ENCODE results near the gene TTC7B. TPM values are rescaled to one million over a fixed set of nuclear protein-coding genes. Genes with fewer than 3 reads are reported as not detected.

Gene TTC7B
- total RNA-seq, 1 donor from 2014 or later, result 40.3 TPM

DNA sequence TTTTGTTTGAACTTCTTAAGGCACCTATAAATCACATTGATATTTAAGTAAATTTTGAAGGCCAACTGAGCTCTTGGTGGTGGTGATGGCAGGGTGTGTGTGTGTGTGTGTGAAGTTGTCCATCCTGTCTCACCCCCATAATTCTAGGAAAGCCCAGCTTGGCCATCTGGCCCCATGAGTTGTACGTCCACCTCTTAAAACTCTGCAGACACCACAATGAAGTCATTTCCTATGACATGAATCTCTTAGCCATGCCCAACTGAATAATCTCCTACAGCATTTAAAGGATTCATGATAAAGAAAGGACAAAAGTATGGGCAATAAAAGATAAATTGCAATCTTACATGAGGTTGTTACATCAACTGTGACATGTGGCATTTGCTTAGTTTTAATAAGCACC, 123.4 kb downstream of the TTC7B start:
- H3K4me3 Mint-ChIP-seq (ENCODE audit: unreplicated experiment), result no peak overlapping the region
- no peaks in the 10 kb centered on the region for H3K27me3 Mint-ChIP-seq (ENCODE audit: low read depth)
- H3K27ac Mint-ChIP-seq (ENCODE audit: unreplicated experiment), result no peak overlapping the region
- peaks cover 9% of the 10 kb centered on the region for H3K4me1 Mint-ChIP-seq (ENCODE audit: low read depth)
- no peak for DNase-seq (ENCODE audit: low spot score)
- TF ChIP-seq, protein P1, sequence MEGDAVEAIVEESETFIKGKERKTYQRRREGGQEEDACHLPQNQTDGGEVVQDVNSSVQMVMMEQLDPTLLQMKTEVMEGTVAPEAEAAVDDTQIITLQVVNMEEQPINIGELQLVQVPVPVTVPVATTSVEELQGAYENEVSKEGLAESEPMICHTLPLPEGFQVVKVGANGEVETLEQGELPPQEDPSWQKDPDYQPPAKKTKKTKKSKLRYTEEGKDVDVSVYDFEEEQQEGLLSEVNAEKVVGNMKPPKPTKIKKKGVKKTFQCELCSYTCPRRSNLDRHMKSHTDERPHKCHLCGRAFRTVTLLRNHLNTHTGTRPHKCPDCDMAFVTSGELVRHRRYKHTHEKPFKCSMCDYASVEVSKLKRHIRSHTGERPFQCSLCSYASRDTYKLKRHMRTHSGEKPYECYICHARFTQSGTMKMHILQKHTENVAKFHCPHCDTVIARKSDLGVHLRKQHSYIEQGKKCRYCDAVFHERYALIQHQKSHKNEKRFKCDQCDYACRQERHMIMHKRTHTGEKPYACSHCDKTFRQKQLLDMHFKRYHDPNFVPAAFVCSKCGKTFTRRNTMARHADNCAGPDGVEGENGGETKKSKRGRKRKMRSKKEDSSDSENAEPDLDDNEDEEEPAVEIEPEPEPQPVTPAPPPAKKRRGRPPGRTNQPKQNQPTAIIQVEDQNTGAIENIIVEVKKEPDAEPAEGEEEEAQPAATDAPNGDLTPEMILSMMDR (IDR thresholded peaks at IDR 0.05), result no peak
- no peaks in the 10 kb centered on the region for H3K9me3 Mint-ChIP-seq (ENCODE audit: low read depth)
- H3K36me3 Mint-ChIP-seq (ENCODE audit: low read depth), result peaks cover 8% of the 10 kb centered on the region

DNA sequence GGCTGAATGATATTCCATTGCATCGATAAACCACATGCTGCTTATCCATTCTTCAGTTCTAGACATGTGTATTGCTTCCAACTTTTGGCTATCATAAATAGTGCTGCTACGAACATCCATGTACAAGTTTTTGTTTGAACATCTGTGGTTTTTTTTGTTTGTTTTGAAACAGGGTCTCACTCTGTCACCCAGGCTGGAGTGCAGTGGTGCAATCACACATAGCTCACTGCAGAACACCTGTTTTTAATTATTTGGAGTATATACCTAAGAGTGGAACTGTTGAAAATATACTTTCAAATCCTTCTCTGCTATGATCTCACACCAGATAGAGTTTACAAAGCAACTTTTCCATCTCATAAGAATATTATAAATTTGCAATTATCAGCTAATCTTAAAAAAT, 124.2 kb downstream of the TTC7B start:
- TF ChIP-seq, protein P1 (IDR thresholded peaks at IDR 0.05), result no peak
- no peaks in the 10 kb centered on the region for H3K27me3 Mint-ChIP-seq (ENCODE audit: low read depth)
- no peak for DNase-seq (ENCODE audit: low spot score)

DNA sequence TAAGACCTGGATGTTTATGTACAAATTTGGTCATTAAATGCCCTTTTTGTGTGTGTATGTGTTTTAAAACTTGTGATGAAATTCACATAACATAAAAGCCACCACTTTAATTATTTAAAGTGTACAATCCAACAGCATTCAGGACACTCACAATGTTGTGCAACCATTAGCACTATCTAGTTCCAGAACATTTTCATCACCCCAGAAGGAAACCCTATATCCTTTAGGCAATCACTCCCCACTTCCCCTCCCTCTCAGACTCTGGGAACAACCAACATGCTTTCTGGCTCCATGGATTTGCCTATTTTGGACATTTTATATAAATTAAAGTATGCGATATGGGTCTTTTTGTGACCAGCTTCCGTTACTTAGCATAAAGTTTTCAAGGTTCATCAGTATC, 124.6 kb downstream of the TTC7B start:
- TF ChIP-seq, protein P1 (IDR thresholded peaks at IDR 0.05), result no peak
- H3K36me3 Mint-ChIP-seq (ENCODE audit: low read depth), result peaks cover 8% of the 10 kb centered on the region
- H3K27ac Mint-ChIP-seq (ENCODE audit: unreplicated experiment), result no peak overlapping the region
- DNase-seq (ENCODE audit: low spot score), result no peak
- no peak overlapping the region for H3K4me3 Mint-ChIP-seq (ENCODE audit: unreplicated experiment)
- peaks cover 4% of the 10 kb centered on the region for H3K4me1 Mint-ChIP-seq (ENCODE audit: low read depth)
- H3K27me3 Mint-ChIP-seq (ENCODE audit: low read depth), result no peaks in the 10 kb centered on the region
- no peaks in the 10 kb centered on the region for H3K9me3 Mint-ChIP-seq (ENCODE audit: low read depth)

More for the DNA sequence above, 124.2 kb downstream of the TTC7B start:
- H3K9me3 Mint-ChIP-seq (ENCODE audit: low read depth), result no peaks in the 10 kb centered on the region
- H3K4me1 Mint-ChIP-seq (ENCODE audit: low read depth), result peaks cover 4% of the 10 kb centered on the region
- no peak overlapping the region for H3K4me3 Mint-ChIP-seq (ENCODE audit: unreplicated experiment)
- H3K36me3 Mint-ChIP-seq (ENCODE audit: low read depth), result peaks cover 8% of the 10 kb centered on the region
- H3K27ac Mint-ChIP-seq (ENCODE audit: unreplicated experiment), result no peak overlapping the region

DNA sequence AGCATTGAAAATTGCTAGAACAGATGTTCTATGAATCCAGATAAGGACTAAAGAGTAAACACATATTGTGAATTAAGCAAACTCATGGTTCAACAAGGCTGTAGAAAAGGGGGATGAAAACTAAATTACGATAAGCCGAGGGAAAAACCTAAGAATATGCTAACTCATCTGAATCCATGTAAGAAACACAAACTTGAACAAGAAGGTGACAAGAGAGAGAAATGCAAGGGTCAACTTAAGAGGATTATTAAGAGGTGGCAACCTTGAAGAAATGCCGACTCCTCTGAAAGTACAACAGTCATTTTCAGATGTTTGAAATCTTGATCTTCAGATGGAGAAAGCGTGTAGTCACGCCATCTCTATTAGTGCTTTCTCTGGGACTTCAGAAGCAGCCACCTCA, 128.6 kb downstream of the TTC7B start:
- Mint-ChIP-seq H3K36me3 (ENCODE audit: low read depth) (peaks cover 8% of the 10 kb centered on the region), H3K27me3 (ENCODE audit: low read depth) (no peaks in the 10 kb centered on the region), H3K9me3 (ENCODE audit: low read depth) (peaks cover 5% of the 10 kb centered on the region), H3K4me1 (ENCODE audit: low read depth) (peaks cover 4% of the 10 kb centered on the region), H3K4me3 (ENCODE audit: unreplicated experiment) (no peak overlapping the region), H3K27ac (ENCODE audit: unreplicated experiment) (no peak overlapping the region)
- DNase-seq (ENCODE audit: low spot score), result no peak
- TF ChIP-seq, protein P1 (IDR thresholded peaks at IDR 0.05), result no peak

DNA sequence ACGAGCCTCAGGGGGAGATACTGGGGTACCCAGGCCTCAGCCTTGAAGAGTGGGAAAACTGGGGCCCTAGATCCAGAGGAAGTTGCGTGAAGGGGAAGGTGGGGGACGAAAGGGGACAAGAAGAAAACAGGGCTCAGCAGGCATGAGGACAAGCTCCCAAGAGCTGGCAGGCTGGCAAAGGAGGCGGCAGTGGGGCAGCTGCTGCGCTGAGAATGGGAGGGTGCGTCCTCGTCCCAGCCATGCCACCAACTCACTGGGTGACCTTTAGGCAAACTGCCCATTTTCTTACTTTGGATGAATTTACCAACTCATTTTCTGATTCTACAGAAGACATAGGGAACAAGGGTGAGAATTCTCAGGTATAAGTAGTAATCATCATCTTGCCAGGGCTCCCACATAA, 133.6 kb downstream of the TTC7B start:
- Mint-ChIP-seq H3K4me3 (ENCODE audit: unreplicated experiment) (no peak overlapping the region), H3K36me3 (ENCODE audit: low read depth) (no peaks in the 10 kb centered on the region), H3K27me3 (ENCODE audit: low read depth) (no peaks in the 10 kb centered on the region), H3K9me3 (ENCODE audit: low read depth) (peaks cover 5% of the 10 kb centered on the region), H3K27ac (ENCODE audit: unreplicated experiment) (no peak overlapping the region), H3K4me1 (ENCODE audit: low read depth) (peaks cover 8% of the 10 kb centered on the region)
- DNase-seq (ENCODE audit: low spot score), result no peak
- TF ChIP-seq, protein P1 (IDR thresholded peaks at IDR 0.05), result no peak
